CD4-positive, alpha-beta memory T cell (primary cell): ENCODE measurements around the gene PCDHGB7. TPM values are rescaled to one million over a fixed set of nuclear protein-coding genes. Genes with fewer than 3 reads are reported as not detected.
"Not testable (repeated sequence)": the region's sequence is repeated elsewhere in the genome, so short reads cannot be mapped to it uniquely, and the experiment has no call there.

ENCODE experiments used
- CTCF ChIA-PET: fragments of 350-600 bp; sonication (Branson Sonifier 250); formaldehyde crosslinking; loops from one replicate; lab custom pipeline; 2021; ENCODE audit warnings: inconsistent platforms; ENCODE audit not compliant: partially characterized antibody; lab: Charles Lee
- POLR2A ChIA-PET: fragments of 350-600 bp; sonication (Branson Sonifier 250); formaldehyde crosslinking; loops from one replicate; lab custom pipeline; 2021; ENCODE audit not compliant: partially characterized antibody; lab: Charles Lee
- DNase-seq, 5 donors: peaks; one replicate each; pipeline versions ENCODE4 v3.0.0 to v3.0.0-alpha.2; 2020 to 2022; ENCODE audit warnings: mixed read lengths in 1 of 5
- H3K27ac ChIP-seq: one replicate; pipeline ENCODE4 v1.7.0; 2013; ENCODE audit warnings: low read depth, low read length
- H3K27me3 ChIP-seq: 2 replicates; pipeline ENCODE4 v1.7.0; 2013; ENCODE audit warnings: mild to moderate bottlenecking, low read length, moderate library complexity; ENCODE audit not compliant: insufficient read depth
- H3K36me3 ChIP-seq: 2 replicates; pipeline ENCODE4 v1.7.0; 2013; ENCODE audit warnings: mild to moderate bottlenecking, low read length, moderate library complexity; ENCODE audit not compliant: insufficient read depth
- H3K4me1 ChIP-seq: 2 replicates; pipeline ENCODE4 v1.7.0; 2013; ENCODE audit warnings: mild to moderate bottlenecking, low read length, moderate library complexity; ENCODE audit not compliant: insufficient read depth
- H3K4me3 ChIP-seq, 2 donors: one replicate each; pipeline ENCODE4 v1.7.0; 2013; ENCODE audit warnings: low read length in 2 of 2, mild to moderate bottlenecking in 1 of 2
- H3K9me3 ChIP-seq, 2 donors: one replicate each; pipeline ENCODE4 v1.7.0; 2013; ENCODE audit warnings: low read length in 2 of 2, control low read depth in 1 of 2; ENCODE audit not compliant: control insufficient read depth in 1 of 2
- H3K27ac Mint-ChIP-seq, 7 donors: one replicate each; pipeline ENCODE4 v1.8.0; 2020 to 2021; ENCODE audit warnings: mixed read lengths in 7 of 7, mild to moderate bottlenecking in 6 of 7, inconsistent platforms in 3 of 7, moderate library complexity in 3 of 7
- H3K27me3 Mint-ChIP-seq, 2 donors: one replicate each; pipeline ENCODE4 v1.8.0; 2020 to 2021; ENCODE audit warnings: mixed read lengths in 2 of 2
- H3K36me3 Mint-ChIP-seq, 2 donors: one replicate each; pipeline ENCODE4 v1.8.0; 2020 to 2021; ENCODE audit warnings: mixed read lengths in 2 of 2, inconsistent platforms in 1 of 2, mild to moderate bottlenecking in 1 of 2
- H3K4me1 Mint-ChIP-seq, 4 donors: one replicate each; pipeline ENCODE4 v1.8.0; 2020 to 2021; ENCODE audit warnings: mixed read lengths in 4 of 4, mild to moderate bottlenecking in 1 of 4
- H3K4me3 Mint-ChIP-seq, 8 donors: one replicate each; pipeline ENCODE4 v1.8.0; 2020 to 2021; ENCODE audit warnings: mixed read lengths in 8 of 8, mild to moderate bottlenecking in 7 of 8, moderate library complexity in 6 of 8, inconsistent platforms in 3 of 8
- H3K9me3 Mint-ChIP-seq, 8 donors: one replicate each; pipeline ENCODE4 v1.8.0; 2020 to 2021; ENCODE audit warnings: mixed read lengths in 8 of 8, mild to moderate bottlenecking in 5 of 8, inconsistent platforms in 3 of 8, moderate library complexity in 1 of 8
- intact Hi-C: fragments of 100-400 bp; cut with micrococcal nuclease; formaldehyde crosslinking; loops from one replicate; pipeline ENCODE4 v1.15.1; 2023
- polyA plus RNA-seq, 2 donors: library from polyadenylated mRNA; unstranded; fragments of 300-500 nt; fragmentation: Illumina TruSeq; gene quantifications; one replicate each; pipeline ENCODE4 v1.2.3, GENCODE V29; 2021
- total RNA-seq, 2 experiments: library from RNA; stranded (reverse); gene quantifications; one replicate each; pipeline ENCODE4 v1.2.3, GENCODE V29; 2021

Gene PCDHGB7
- total and polyA plus RNA-seq, 4 experiments from 2014 or later = 0.03 to 0.33 (median 0.32) TPM; not detected in 1

GRCh38 chr5:141430332-141431113 is 13.0 kb downstream of the PCDHGB7 start, which contains the start of gene PCDHGA12:
Gene PCDHGA12, plus strand, starts transcription at chr5:141430507. Its CDS starts 253 bp downstream, at chr5:141430760.
- Mint-ChIP-seq H3K36me3 (peaks cover 14 to 22% of the 10 kb centered on the region in 2 donors), H3K27me3 (peaks cover 43 to 50% of the 10 kb centered on the region in 2 donors), H3K27ac (peak within 1 kb of the TSS in 5 of 7 donors; percentile 41 to 81 (median 45)), H3K9me3 (peaks cover 0 to 75% (median 53%) of the 10 kb centered on the region in 8 donors), H3K4me1 (peaks cover 5 to 17% (median 6%) of the 10 kb centered on the region in 4 donors), H3K4me3 (peak within 1 kb of the TSS; percentile 40 to 86 (median 58))
- Histone ChIP-seq H3K36me3 (no peaks in the 10 kb centered on the region), H3K4me3 (no peak within 1 kb of the TSS), H3K9me3 (peaks cover 0 to 5% of the 10 kb centered on the region in 2 donors), H3K4me1 (no peaks in the 10 kb centered on the region), H3K27ac (no peak within 1 kb of the TSS), H3K27me3 (peaks cover 14% of the 10 kb centered on the region)
- intact Hi-C loops = no loop called here
- CTCF ChIA-PET = interaction anchor here (1.0 to 2.6 kb wide), 9 partner anchors 9 to 133 kb away, joined by 3 to 18 read pairs (median 4); partner anchors contain the start of genes PCDHGA10, PCDHGA11 and PCDHGB7
- DNase-seq = no peak
- POLR2A ChIA-PET = no interaction called here

GRCh38 chr5:141431286-141431685 is 13.8 kb downstream of the PCDHGB7 start:
- Histone ChIP-seq H3K36me3 (no peaks in the 10 kb centered on the region), H3K4me3 (no peak overlapping the region), H3K4me1 (no peaks in the 10 kb centered on the region), H3K9me3 (peaks cover 0 to 5% of the 10 kb centered on the region in 2 donors), H3K27ac (no peak overlapping the region), H3K27me3 (peaks cover 14% of the 10 kb centered on the region)
- peaks cover 0 to 69% (median 51%) of the 10 kb centered on the region in 8 donors for H3K9me3 Mint-ChIP-seq
- H3K4me3 Mint-ChIP-seq = peak overlapping the region in 5 of 8 donors; percentile 33 to 67 (median 57)
- H3K36me3 Mint-ChIP-seq = peaks cover 14 to 22% of the 10 kb centered on the region in 2 donors
- ChIA-PET POLR2A (no interaction called here), CTCF (interaction anchor here (1.1 to 2.6 kb wide), 5 partner anchors 10 to 93 kb away, joined by 3 to 18 read pairs (median 9); partner anchors contain the start of genes PCDHGA10, PCDHGA11 and PCDHGB7)
- peak overlapping the region in 1 of 7 donors; percentile 41 for H3K27ac Mint-ChIP-seq
- peaks cover 39 to 46% of the 10 kb centered on the region in 2 donors for H3K27me3 Mint-ChIP-seq
- DNase-seq = no peak
- peaks cover 5 to 17% (median 6%) of the 10 kb centered on the region in 4 donors for H3K4me1 Mint-ChIP-seq
- intact Hi-C loops = no loop called here

GRCh38 chr5:141432308-141432707 is 14.8 kb downstream of the PCDHGB7 start:
- H3K27me3 ChIP-seq = peaks cover 14% of the 10 kb centered on the region
- H3K9me3 ChIP-seq, POLR2A ChIA-PET, CTCF ChIA-PET, intact Hi-C loops, DNase-seq, H3K36me3 ChIP-seq, H3K27ac ChIP-seq, H3K4me3 ChIP-seq, H3K4me1 ChIP-seq: not testable (repeated sequence)
- Mint-ChIP-seq H3K4me1 (peaks cover 5 to 17% (median 6%) of the 10 kb centered on the region in 4 donors), H3K9me3 (peaks cover 0 to 63% (median 44%) of the 10 kb centered on the region in 8 donors), H3K27me3 (peaks cover 33 to 42% of the 10 kb centered on the region in 2 donors), H3K4me3 (peak overlapping the region in 1 of 8 donors; percentile 62), H3K27ac (peak overlapping the region in 1 of 7 donors; percentile 15), H3K36me3 (peaks cover 11 to 17% of the 10 kb centered on the region in 2 donors)

GRCh38 chr5:141432726-141433125 is 15.2 kb downstream of the PCDHGB7 start:
- CTCF ChIA-PET, intact Hi-C loops, H3K9me3 ChIP-seq, H3K36me3 ChIP-seq, POLR2A ChIA-PET, H3K27ac ChIP-seq, H3K4me3 ChIP-seq, H3K4me1 ChIP-seq, DNase-seq: not testable (repeated sequence)
- peaks cover 0 to 62% (median 44%) of the 10 kb centered on the region in 8 donors for H3K9me3 Mint-ChIP-seq
- H3K27ac Mint-ChIP-seq = peak overlapping the region in 1 of 7 donors; percentile 27
- peaks cover 14% of the 10 kb centered on the region for H3K27me3 ChIP-seq
- H3K27me3 Mint-ChIP-seq = peaks cover 32 to 42% of the 10 kb centered on the region in 2 donors
- H3K36me3 Mint-ChIP-seq = peaks cover 11 to 17% of the 10 kb centered on the region in 2 donors
- peak overlapping the region in 1 of 8 donors; percentile 8 for H3K4me3 Mint-ChIP-seq
- peaks cover 5 to 17% (median 6%) of the 10 kb centered on the region in 4 donors for H3K4me1 Mint-ChIP-seq

GRCh38 chr5:141434006-141434405 is 16.5 kb downstream of the PCDHGB7 start:
- no peak overlapping the region for H3K27ac ChIP-seq
- Mint-ChIP-seq H3K36me3 (peaks cover 8 to 14% of the 10 kb centered on the region in 2 donors), H3K27me3 (peaks cover 28 to 36% of the 10 kb centered on the region in 2 donors), H3K4me3 (peak overlapping the region in 1 of 8 donors; percentile 25), H3K27ac (no peak overlapping the region), H3K9me3 (peaks cover 0 to 53% (median 37%) of the 10 kb centered on the region in 8 donors), H3K4me1 (peaks cover 5 to 17% (median 6%) of the 10 kb centered on the region in 4 donors)
- intact Hi-C loops = no loop called here
- no peaks in the 10 kb centered on the region for H3K36me3 ChIP-seq
- H3K27me3 ChIP-seq = peaks cover 14% of the 10 kb centered on the region
- ChIA-PET CTCF (no interaction called here), POLR2A (no interaction called here)
- no peak overlapping the region for H3K4me3 ChIP-seq
- peaks cover 0 to 5% of the 10 kb centered on the region in 2 donors for H3K9me3 ChIP-seq
- no peaks in the 10 kb centered on the region for H3K4me1 ChIP-seq
- no peak for DNase-seq

- no peaks in the 10 kb centered on the region for H3K36me3 ChIP-seq
- POLR2A ChIA-PET = no interaction called here
These were observed 19.7 kb downstream of the PCDHGB7 start for GRCh38 chr5:141437221-141437620.

More at GRCh38 chr5:141437221-141437620, 19.7 kb downstream of the PCDHGB7 start:
- no peak for DNase-seq
- intact Hi-C loops = no loop called here
- Histone ChIP-seq H3K4me1 (no peaks in the 10 kb centered on the region), H3K27me3 (peaks cover 11% of the 10 kb centered on the region), H3K4me3 (no peak overlapping the region), H3K9me3 (no peaks in the 10 kb centered on the region), H3K27ac (no peak overlapping the region)
- Mint-ChIP-seq H3K27ac (no peak overlapping the region), H3K27me3 (peaks cover 23 to 28% of the 10 kb centered on the region in 2 donors), H3K4me3 (no peak overlapping the region), H3K9me3 (peaks cover 0 to 41% (median 23%) of the 10 kb centered on the region in 8 donors), H3K36me3 (peaks cover 1 to 3% of the 10 kb centered on the region in 2 donors), H3K4me1 (peaks cover 0 to under 1% (median 0%) of the 10 kb centered on the region in 4 donors)
- CTCF ChIA-PET = interaction anchor here (1.1 kb wide), 1 partner anchor 76 kb away, joined by 5 read pairs; no protein-coding TSS in a partner anchor
